Smooth muscle cell (in vitro differentiated cells): ENCODE measurements around the gene KIF13A. TPM values are rescaled to one million over a fixed set of nuclear protein-coding genes. Genes with fewer than 3 reads are reported as not detected.

Experiments used
- DNase-seq: peaks from one replicate; lab custom pipeline; 2025; ENCODE audit not compliant: unreplicated experiment; lab: John Stamatoyannopoulos, UW
- H2AFZ ChIP-seq: fragments of 200-600 bp; sonication (generic); 2 replicates; pipeline ENCODE4 v1.6.0; 2016; ENCODE audit warnings: antibody characterized with exemption, low read depth, mild to moderate bottlenecking
- H3F3A ChIP-seq: fragments of 200-600 bp; sonication (generic); 2 replicates; pipeline ENCODE4 v1.6.0; 2017; ENCODE audit warnings: antibody characterized with exemption, low read depth
- H3K27ac ChIP-seq: fragments of 200-600 bp; sonication (generic); 2 replicates; pipeline ENCODE4 v1.5.1; 2016; ENCODE audit warnings: low read depth, mild to moderate bottlenecking
- H3K27me3 ChIP-seq: fragments of 200-600 bp; sonication (generic); 2 replicates; pipeline ENCODE4 v1.6.1; 2016; ENCODE audit warnings: low read depth, mild to moderate bottlenecking
- H3K36me3 ChIP-seq: fragments of 200-600 bp; sonication (generic); 2 replicates; pipeline ENCODE4 v1.5.1; 2016; ENCODE audit warnings: low read depth
- H3K4me1 ChIP-seq: fragments of 200-600 bp; sonication (generic); 2 replicates; pipeline ENCODE4 v1.5.1; 2016; ENCODE audit warnings: low read depth
- H3K4me2 ChIP-seq: fragments of 200-600 bp; sonication (generic); 2 replicates; pipeline ENCODE4 v1.6.0; 2016; ENCODE audit warnings: mild to moderate bottlenecking
- H3K4me3 ChIP-seq: fragments of 200-600 bp; sonication (generic); 2 replicates; pipeline ENCODE4 v1.5.1; 2016; ENCODE audit warnings: mild to moderate bottlenecking
- H3K79me2 ChIP-seq: fragments of 200-600 bp; sonication (generic); 2 replicates; pipeline ENCODE4 v1.6.0; 2016; ENCODE audit warnings: low read depth, mild to moderate bottlenecking
- H3K9ac ChIP-seq: fragments of 200-600 bp; sonication (generic); 2 replicates; pipeline ENCODE4 v1.6.0; 2016; ENCODE audit warnings: low read depth
- H3K9me3 ChIP-seq: fragments of 200-600 bp; sonication (generic); replicated peaks from 2 replicates; pipeline ENCODE4 v1.5.1; 2016; ENCODE audit warnings: low read depth
- H4K20me1 ChIP-seq: fragments of 200-600 bp; sonication (generic); 2 replicates; pipeline ENCODE4 v1.6.0; 2016; ENCODE audit warnings: low read depth
- WGBS: methylation state at CpG from one replicate; pipeline ENCODE4 v1.1.7; 2016; ENCODE audit warnings: low lambda C conversion rate; 5-methylcytosine and 5-hydroxymethylcytosine counted together
- polyA plus RNA-seq: library from polyadenylated mRNA; unstranded; fragments of >200 nt; fragmentation: Nextera tagmentation; extraction: Ambion mirVana; gene quantifications from 2 replicates; pipeline ENCODE4 v1.2.1, GENCODE V29; 2016
- total RNA-seq: library from RNA; depleted of rRNA; stranded (reverse); fragments of >200 nt; gene quantifications from 2 replicates; pipeline ENCODE4 v1.2.3, GENCODE V29; 2014
- TF ChIP-seq, protein P1 (sequence below): fragments of 200-600 bp; sonication (generic); IDR thresholded peaks from 2 replicates; pipeline ENCODE4 v1.5.1; 2017; ENCODE audit warnings: borderline replicate concordance, mild to moderate bottlenecking, antibody characterized with exemption; ENCODE audit not compliant: insufficient read depth, poor library complexity, severe bottlenecking

Gene KIF13A
- total and polyA plus RNA-seq, 2 experiments from 2014 or later, result 10.4 to 28.4 TPM

DNA sequence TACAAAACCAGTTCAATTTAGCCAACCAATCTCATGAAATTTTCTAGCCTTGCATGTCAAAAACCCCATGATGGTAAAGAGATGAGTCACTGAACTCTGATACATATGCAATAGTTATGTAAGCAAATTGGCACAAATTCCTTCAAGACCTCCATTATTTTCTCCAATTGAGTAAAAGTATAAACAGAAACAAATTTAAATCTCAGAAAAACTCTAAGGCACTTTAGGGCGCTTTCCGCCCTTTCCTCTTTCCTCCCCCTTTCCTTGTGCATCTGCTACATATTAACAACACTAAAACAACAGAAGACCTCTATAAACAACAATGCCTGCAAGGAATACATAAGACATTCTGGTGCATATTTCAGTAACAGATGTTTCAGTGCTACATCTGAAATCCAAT lies 48.5 kb downstream of the KIF13A start:
- Histone ChIP-seq H3K4me1 (no peaks in the 10 kb centered on the region), H3K27me3 (no peaks in the 10 kb centered on the region), H2AFZ (no peak overlapping the region), H4K20me1 (peaks cover 27% of the 10 kb centered on the region), H3K27ac (peak overlapping the region; percentile 13), H3K4me3 (no peak overlapping the region), H3K36me3 (no peaks in the 10 kb centered on the region), H3F3A (no peaks in the 10 kb centered on the region), H3K4me2 (no peak overlapping the region), H3K9ac (no peak overlapping the region), H3K9me3 (no peaks in the 10 kb centered on the region), H3K79me2 (peaks cover 52% of the 10 kb centered on the region)
- TF ChIP-seq, protein P1, sequence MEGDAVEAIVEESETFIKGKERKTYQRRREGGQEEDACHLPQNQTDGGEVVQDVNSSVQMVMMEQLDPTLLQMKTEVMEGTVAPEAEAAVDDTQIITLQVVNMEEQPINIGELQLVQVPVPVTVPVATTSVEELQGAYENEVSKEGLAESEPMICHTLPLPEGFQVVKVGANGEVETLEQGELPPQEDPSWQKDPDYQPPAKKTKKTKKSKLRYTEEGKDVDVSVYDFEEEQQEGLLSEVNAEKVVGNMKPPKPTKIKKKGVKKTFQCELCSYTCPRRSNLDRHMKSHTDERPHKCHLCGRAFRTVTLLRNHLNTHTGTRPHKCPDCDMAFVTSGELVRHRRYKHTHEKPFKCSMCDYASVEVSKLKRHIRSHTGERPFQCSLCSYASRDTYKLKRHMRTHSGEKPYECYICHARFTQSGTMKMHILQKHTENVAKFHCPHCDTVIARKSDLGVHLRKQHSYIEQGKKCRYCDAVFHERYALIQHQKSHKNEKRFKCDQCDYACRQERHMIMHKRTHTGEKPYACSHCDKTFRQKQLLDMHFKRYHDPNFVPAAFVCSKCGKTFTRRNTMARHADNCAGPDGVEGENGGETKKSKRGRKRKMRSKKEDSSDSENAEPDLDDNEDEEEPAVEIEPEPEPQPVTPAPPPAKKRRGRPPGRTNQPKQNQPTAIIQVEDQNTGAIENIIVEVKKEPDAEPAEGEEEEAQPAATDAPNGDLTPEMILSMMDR, result no peak
- 91% methylated on average over 2 of the region's 2 CpGs for WGBS
- DNase-seq, result no peak

- H3K27me3 ChIP-seq, result no peaks in the 10 kb centered on the region
- peaks cover under 1% of the 10 kb centered on the region for H3K4me1 ChIP-seq
- 39% methylated on average over 5 of the region's 5 CpGs for WGBS
- no peak for DNase-seq
- peaks cover 21% of the 10 kb centered on the region for H4K20me1 ChIP-seq
- no peaks in the 10 kb centered on the region for H3K36me3 ChIP-seq
- H3K9ac ChIP-seq, result no peak overlapping the region
- H3F3A ChIP-seq, result no peaks in the 10 kb centered on the region
- peaks cover 57% of the 10 kb centered on the region for H3K79me2 ChIP-seq
- no peaks in the 10 kb centered on the region for H3K9me3 ChIP-seq
- TF ChIP-seq, protein P1, result no peak
- no peak overlapping the region for H3K4me3 ChIP-seq
- H3K27ac ChIP-seq, result no peak overlapping the region
- H2AFZ ChIP-seq, result no peak overlapping the region
- peak overlapping the region; percentile 8 for H3K4me2 ChIP-seq
Measured at GRCh38 chr6:17935188-17936149, 52.0 kb downstream of the KIF13A start.

- H3K4me3 ChIP-seq, result no peak overlapping the region
- no peaks in the 10 kb centered on the region for H3K9me3 ChIP-seq
- no peaks in the 10 kb centered on the region for H3F3A ChIP-seq
- no peak overlapping the region for H3K9ac ChIP-seq
- no peaks in the 10 kb centered on the region for H3K36me3 ChIP-seq
- H3K79me2 ChIP-seq, result peaks cover 58% of the 10 kb centered on the region
- no peak for DNase-seq
- TF ChIP-seq, protein P1, result no peak
- peaks cover 26% of the 10 kb centered on the region for H4K20me1 ChIP-seq
- no peak overlapping the region for H2AFZ ChIP-seq
- no peaks in the 10 kb centered on the region for H3K27me3 ChIP-seq
- H3K4me1 ChIP-seq, result peaks cover 6% of the 10 kb centered on the region
- WGBS, result 94% methylated on average over 4 of the region's 4 CpGs
- H3K27ac ChIP-seq, result no peak overlapping the region
- no peak overlapping the region for H3K4me2 ChIP-seq
Measured at GRCh38 chr6:17933716-17934115, 53.7 kb downstream of the KIF13A start.
